HG03354 (cell line): ENCODE measurements around the gene SWT1.
A peak's percentile ranks its signal among the peaks of the same experiment; 100 is the strongest.

ENCODE experiments used
- ATAC-seq: cut with Tn5 transposase; IDR thresholded peaks from one replicate; pipeline ENCODE4 v1.9.1; 2021; ENCODE audit warnings: mild to moderate bottlenecking; ENCODE audit not compliant: unreplicated experiment, poor library complexity, severe bottlenecking

Gene SWT1

DNA sequence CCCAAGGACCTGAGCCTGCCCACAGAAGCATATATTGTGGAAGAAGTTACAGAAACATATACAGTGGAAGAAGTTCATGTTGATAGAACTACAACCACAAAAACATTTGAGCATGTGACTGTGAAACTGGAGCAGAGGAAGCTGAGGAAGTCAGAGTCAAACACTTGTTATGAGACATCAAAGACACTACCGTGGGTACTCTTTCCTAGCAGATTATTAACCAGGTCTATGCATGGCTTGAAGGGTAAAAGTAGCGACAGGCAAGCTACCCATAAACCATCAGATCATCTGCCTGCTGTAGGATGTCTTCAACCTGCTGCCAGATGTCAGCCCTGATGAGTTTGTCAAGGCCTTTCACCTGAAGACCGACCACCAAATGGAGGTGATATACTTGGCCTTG, 124.3 kb downstream of the SWT1 start:
- peak; percentile 97 for ATAC-seq

DNA sequence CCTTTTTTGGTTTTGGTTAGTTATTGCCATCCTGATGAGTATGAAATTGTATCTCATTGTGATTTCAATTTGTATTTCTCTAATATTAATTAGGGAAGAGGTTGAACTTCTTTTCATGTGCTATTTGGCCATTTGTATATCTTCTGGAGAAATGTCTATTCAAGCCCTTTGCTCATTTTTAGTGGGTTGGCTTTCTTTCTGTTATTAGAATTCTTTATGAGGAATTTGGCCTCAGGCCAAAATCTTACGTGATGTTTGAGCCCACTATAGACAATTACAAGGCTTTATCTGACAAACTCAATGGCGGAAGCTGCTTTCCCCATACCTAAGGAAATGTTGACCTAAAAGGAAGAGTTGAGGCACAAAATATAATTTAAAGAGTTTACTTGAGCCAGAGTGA, 127.1 kb downstream of the SWT1 start:
- ATAC-seq: no peak

DNA sequence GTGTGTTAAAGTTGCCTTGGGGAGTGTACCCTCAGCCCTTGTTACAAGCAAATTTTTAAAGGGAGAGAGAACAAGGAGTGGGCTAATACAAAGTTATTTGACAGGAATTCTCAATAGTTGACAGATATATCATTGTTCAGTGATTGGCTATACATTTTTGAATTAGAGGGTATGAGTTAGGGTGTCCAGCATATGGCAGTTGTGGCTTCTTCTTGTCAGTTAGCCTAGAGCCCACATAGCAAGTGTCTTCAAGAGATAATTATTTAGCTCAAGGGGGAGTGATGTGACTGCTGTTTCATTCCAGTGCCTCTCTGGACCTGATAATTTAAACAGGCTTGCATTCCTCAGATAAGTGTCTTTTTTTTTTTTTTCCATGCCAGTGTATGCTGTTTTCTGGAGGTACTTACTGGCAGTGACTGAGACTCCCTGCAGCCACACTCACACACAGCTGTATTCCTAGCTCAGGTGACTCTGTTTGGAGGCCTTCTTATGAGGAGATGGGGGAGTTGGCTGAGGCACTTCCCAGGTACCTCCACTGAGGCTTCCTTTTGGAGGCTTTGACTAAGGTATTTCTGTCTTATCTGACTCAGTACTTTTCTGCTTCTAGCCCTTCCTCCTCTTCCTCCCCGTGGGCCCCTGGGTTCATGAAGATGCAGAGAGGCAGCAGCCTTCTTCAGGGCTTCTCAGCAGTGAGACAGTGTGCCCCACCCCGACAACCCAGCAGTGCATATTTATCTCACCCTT, 127.7 kb downstream of the SWT1 start:
- no peak for ATAC-seq

DNA sequence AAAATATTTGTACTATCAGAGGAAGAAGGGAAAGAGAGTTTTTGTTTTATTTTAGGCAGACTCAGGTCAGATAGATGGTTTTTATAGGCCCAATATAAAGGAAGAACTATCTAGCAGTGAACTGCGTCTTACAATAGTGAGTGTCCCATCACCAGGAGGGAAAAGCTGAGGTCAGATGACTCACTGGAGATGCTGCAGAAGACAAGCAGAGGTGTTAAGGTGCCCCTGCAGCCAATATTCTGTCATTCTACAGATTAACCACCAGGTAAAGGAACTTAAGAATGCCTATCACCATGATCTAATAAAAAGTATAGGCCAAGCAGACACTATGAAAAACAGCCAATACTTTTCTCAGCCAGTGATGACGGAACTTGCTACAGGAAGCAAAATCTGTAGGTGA, 130.5 kb downstream of the SWT1 start:
- ATAC-seq: no peak

DNA sequence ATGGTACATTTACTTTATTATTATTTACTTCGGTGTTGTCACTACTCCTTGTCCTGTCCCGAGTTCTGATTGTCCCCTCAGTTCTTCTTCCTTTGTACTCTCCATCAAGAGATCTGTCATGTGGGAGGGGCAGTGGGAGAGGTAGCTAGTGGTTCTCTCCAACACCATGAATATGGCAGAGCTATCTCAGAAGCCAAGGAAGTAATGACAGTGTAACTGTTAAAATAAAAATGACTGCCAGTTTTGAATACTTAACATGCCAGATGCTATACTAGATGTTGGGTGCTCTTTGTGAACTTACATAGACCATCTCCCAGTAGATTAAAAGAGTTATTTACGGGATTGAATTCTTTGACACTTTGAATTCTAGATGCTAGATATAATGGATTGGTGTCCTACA, 131.5 kb downstream of the SWT1 start:
- no peak for ATAC-seq

DNA sequence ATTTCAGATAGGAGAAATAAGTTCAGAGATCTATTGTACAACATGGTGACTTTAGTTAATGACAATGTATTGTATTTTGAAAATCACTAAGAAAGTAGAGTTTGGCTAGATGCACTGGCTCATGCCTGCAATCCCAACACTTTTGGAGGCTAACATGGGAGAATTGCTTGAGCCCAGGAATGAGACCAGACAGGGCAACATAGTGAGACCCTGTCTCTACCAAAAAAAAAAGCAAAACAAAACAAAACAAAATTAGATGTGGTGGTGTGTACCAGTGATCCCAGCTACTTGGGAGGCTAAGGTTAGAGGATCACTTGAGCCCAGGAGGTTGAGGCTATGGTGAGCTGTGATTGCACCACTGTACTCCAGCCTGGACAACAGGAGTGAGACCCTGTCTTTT, 132.9 kb downstream of the SWT1 start:
- no peak for ATAC-seq

DNA sequence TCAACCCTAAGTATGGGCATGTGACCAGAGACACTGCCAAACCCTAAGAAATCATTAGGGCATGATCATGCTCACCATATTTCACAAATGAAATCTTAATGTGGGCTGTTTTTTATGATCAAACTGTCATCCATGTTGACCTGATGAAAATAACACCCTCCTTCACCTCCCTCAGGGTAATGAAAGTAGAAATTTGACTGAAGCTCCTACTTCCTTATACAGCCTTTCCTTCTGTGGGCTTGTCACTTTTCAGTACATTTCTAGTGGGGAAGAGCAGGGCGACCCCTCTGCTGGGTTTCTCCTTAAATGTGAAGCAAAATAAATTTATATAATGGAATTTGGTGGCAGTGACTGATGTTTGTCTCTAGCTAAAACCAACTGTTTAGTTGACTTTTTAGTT, 134.2 kb downstream of the SWT1 start:
- no peak for ATAC-seq

DNA sequence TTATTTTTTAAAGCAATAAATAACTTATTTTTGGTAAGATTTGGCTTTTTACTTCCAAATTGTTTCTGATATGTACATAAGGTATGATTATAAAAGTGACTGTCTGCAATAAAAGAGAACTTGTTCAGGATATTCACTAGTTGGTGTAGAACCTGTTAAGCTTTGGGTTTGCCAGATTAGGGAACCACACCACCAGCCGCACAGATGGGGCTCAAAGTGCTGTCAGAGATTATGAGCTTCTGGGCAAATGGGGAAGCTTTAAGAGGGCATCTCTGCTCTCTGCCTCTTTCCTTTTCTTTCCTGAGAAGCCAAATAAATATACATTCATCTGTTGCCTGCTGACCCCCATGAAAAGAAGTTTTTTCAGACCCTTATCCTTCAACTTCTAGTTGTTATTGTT, 134.7 kb downstream of the SWT1 start:
- ATAC-seq: no peak

DNA sequence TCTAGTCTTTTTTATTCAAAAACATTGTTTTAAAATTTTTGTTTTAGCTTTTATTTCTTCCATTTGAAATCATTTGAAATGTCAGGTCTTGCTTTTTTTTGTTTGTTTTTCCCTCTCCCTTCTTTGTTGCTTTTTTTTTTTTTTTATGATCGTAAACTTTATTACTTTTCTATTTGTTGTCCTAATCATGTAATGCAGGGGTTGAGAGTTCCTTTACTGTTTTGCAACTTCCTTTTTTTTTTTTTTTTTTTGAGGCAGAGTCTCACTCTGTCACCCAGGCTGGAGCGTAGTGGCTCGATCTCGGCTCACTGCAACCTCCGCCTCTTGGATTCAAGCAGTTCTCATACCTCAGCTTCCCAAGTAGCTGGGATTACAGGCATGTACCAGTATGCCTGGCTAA, 135.3 kb downstream of the SWT1 start:
- no peak for ATAC-seq

DNA sequence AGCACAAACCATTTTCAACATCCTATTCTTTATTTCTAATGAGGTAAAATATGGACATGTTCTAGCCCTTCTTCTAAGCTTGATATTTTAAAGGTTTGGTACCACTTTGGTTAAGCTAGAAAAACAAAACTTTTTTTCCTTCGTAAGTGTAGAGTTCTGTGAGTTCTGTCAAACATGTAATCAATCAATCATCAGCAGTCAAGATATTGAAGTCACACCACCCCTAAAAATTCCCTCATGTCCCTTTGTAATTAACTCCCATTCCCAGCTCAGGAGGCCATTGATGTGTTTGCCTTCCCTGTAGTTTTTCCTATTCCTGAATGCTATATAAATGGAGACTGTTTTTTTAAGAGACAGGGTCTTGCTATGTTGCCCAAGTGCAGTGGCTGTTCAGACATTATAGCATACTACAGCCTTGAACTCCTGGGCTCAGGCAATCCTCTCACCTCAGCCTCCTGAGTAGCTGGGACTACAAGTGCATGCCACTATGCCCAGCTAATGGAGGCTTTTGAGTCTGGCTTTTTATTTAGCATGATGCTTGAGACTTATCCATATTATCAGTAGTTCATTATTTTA, 137.1 kb downstream of the SWT1 start:
- no peak for ATAC-seq

DNA sequence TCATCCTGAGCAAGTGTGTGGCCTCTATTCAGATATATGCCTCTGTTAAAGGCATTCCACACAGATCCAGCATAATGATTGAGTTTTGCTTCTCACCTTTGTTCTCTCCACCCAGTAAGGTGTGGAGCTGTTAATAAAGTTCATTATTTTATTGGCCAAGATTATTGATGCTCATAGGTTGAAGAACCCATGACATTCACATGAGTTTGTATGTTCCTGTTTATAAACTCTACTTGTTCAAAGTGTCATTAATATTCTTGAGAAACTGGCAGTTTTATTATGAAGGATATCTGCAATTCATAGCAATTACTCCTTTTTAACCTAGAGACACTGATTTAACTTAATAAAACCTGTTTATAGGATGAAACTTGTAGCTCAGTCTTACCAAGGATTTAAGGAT, 138.1 kb downstream of the SWT1 start:
- ATAC-seq: no peak

DNA sequence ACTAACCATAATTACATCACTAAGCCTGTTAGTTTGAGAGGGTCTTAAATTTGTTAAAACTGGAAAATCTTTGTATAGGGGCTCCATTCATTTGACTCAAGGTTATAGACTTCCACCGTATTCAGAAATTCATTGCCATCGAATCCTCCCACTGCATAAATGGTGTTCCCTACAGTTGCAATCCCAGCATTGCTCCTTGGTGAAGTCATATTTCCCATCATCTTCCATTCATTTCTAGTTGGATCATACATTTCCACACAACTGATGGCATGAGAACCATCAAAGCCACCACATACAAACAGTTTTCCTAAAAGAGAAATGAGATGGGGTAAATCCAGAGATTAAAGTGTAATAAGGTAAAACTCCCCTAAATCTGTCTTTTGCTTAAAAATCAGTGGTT, 141.0 kb downstream of the SWT1 start:
- ATAC-seq: no peak

DNA sequence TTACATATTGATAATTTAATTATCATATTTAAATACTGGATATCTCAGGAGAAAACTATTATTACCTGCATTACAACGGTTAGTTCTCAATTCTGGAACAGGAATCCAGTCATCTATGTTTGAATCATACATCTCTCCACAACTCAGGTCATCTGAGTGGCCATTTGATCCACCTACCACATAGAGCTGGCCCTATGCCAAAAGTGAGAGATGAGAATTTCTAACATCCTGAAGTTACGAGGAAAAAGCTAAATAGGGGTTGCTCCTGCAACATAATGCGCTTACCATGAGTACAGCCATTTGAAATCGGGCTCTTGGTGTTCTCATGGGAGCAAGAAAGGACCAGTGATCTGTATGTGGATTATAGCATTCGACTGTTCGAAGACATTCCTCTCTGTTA, 143.2 kb downstream of the SWT1 start:
- no peak for ATAC-seq

DNA sequence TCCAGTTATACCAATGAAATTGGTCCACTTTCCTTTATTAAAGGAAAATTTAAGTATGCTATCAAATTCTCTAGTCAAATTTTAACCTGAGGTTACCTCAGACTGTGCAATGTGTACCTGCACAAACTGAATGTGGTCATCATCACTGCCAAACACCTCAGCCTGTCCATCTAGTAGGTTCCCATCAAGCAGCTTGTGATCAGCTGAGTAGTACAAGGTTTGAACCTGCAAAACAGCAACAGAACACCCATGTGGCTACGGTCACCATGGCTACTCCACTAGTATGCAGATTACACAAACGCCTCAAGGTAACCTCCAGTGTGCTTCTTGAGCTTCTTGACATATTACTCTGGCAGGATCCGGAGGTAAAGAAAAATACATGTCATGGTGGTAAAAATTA, 148.5 kb downstream of the SWT1 start:
- no peak for ATAC-seq

DNA sequence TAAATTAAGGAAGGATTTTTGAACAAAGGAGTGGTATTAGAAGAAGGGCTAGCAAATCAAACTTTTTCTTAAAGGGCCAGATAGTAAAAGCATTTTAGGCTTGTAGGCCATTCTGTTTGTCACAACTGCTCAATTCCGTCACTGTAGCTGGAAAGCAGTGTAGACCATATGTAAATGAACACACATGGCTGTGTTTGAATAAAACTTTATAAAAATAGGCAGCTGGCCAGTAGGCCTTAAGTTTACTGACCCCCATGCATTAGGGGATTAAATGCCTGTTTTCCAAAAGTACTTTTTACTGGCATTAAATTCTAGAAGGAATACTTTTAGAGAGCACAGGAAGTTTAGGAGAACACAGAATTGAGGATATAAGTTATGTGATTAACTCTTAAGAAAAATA, 151.2 kb downstream of the SWT1 start:
- ATAC-seq: no peak

DNA sequence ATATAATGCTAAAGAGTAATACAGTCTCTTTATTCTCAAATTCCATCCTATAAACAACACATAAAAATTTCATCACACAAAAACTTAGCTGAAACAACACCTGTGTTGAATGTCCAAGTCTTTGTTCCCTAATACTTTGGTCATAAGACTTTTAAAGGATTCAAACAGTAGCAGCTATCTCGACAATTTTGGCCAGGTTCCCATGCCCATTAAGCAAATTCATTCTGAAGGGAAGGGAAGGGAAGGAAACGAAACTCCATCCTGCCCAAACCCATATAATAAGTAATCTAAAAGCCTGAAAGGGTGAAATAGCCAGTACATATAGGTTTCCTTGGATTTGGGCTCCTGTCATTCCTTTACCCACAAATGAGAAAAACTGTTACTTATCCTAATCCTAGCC, 152.6 kb downstream of the SWT1 start:
- no peak for ATAC-seq

DNA sequence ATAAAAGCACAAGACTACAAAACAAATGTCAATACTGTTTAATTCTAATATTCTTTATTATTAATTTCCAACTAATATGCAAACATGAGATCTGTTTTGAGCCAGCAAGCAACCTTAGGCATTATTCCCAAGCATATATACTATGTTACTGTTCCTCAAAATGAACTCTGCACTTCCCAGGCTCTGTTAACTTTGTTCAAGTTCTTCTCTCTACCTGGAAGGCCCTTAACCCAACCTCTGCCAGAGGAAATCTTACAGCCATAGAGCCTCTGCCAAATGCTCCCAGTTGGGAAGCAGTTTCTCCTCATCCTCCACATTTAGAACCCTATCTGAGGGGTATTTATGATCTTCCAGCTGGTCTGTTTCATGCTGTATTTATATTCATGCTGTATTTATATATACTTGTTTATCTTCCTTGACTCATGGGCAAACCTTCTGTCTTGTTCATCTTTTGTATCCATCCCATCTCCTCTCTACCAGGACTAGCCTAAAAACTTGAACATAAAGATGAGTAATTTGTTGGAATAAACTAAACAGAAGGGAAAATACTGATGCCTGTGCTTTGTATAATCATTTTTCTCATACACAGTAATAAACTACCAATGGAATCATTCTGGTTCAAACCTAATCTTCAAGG, 154.7 kb downstream of the SWT1 start:
- ATAC-seq: no peak

DNA sequence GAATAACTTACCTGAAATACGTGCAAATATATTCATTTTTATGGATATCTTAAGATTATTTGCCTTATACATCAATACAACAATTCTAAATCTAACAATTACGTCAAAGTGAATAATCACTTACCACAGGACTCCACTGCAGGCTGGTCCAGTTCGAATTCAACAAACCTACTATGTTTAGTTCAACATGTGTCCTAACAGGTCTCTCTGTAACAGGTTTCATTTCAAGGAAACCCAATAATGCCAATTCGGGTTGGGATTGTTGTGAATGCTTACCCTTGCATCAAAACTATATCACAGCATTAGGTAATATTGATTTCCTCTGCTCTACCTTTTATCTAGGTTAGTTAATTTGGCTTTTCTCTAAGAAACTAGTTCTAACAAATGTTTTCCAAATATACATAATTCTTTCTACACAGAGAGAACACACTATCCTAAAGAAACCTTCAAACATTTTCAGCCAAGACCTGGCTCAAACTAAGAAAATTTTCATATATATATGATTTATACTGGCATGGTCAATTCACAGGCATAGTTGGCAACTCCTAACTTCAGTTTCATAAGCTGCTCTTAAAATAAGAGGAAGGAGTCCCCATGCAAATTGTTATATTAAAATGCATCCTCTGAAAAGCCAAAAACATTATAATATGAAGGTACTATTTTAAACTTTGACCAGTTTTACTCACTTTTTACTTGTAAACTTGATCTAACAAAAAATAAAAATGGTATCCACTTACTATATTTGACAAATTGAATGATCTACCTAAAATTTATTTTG, 155.6 kb downstream of the SWT1 start:
- ATAC-seq: no peak

DNA sequence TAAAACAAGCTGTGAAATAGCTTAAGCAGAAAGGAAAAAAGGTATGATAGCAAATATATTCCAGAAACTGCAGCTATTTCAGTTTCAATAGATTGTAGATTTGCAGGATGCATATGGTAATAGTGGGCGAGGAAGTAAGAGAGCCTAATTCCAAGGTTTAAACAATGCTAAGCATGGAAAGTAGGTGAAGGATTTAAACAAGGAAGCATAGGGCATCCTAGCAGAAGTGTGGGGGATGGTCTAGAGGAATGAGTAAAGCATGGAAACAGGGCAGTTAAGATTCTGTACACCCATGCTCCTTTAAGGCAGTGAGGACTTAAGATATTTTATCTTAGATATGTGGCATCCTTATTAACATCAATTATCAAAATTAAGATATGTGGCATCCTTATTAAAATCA, 157.4 kb downstream of the SWT1 start:
- no peak for ATAC-seq

DNA sequence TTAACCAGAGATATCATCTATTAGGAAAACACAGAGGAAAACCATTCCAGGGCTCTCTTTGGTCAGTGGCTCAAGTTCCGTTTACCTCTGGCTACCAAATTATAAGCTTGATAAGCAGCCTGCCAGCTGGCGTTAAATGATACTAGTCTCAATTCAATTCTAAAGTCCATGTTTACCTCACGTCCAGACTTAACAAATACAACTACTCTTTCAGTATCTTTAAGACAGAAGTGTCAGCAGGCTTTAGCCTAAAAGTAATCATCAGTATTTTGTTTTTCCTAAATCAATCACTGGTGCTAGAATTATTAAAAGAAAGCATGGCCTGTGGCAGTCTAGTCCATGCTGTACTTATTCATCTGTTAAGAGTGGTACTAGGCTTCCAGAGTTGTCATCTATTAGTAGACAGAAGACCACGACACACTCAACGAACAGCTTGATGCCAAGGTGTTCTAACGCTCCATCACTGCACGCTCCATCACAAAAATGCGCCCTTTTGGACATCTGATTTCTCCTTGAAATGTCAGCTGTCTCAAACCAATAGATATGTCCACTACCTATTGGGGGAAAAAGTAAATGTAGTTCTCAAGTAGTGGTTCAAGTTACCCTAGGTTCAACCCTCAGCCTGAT, 158.6 kb downstream of the SWT1 start:
- ATAC-seq: no peak
